B cell (primary cell): ENCODE results near the gene HTRA1. TPM values are rescaled to one million over a fixed set of nuclear protein-coding genes. Genes with fewer than 3 reads are reported as not detected.

ENCODE experiments used
- ATAC-seq: fragments of 200-7000 bp; cut with Tn5 transposase; one replicate; pipeline ENCODE4 v1.10.0; 2021; ENCODE audit warnings: low read depth, mild to moderate bottlenecking, moderate number of reproducible peaks, moderate library complexity
- CTCF ChIA-PET: fragments of 350-600 bp; sonication (Branson Sonifier 250); formaldehyde crosslinking; loops from one replicate; lab custom pipeline; 2021; ENCODE audit warnings: antibody characterized with exemption, inconsistent platforms; lab: Charles Lee
- POLR2A ChIA-PET: fragments of 350-600 bp; sonication (Branson Sonifier 250); formaldehyde crosslinking; loops from one replicate; lab custom pipeline; 2021; ENCODE audit warnings: antibody characterized with exemption; lab: Charles Lee
- DNase-seq: peaks from one replicate; pipeline ENCODE4 v3.0.0; 2013
- H2AFZ ChIP-seq: 2 replicates; pipeline ENCODE4 v1.6.1; 2012; ENCODE audit warnings: mild to moderate bottlenecking, low read depth, low read length; ENCODE audit not compliant: insufficient read depth, poor library complexity, severe bottlenecking
- H3K27ac ChIP-seq, 2 donors: 1 replicate in 1 of 2; 2 replicates in 1 of 2; pipeline ENCODE4 v1.5.1; 2012 to 2013; ENCODE audit warnings: low read length in 2 of 2, mild to moderate bottlenecking in 2 of 2, moderate library complexity in 1 of 2
- H3K27me3 ChIP-seq, 4 experiments: fragments of 200-600 bp in 1 of 4; sonication (generic) in 1 of 4; replicated peaks in 1 of 4; 1 replicate in 2 of 4; 2 replicates in 2 of 4; pipeline versions ENCODE4 v1.6.1 to v1.7.0; 2013 to 2016; ENCODE audit warnings: low read length in 3 of 4, mild to moderate bottlenecking in 2 of 4, mixed read lengths in 1 of 4, moderate library complexity in 1 of 4; ENCODE audit not compliant: insufficient read depth in 4 of 4, control insufficient read depth in 3 of 4; ENCODE audit errors: control extremely low read depth in 1 of 4
- H3K36me3 ChIP-seq, 2 experiments: replicated peaks in 1 of 2; 1 replicate in 1 of 2; 2 replicates in 1 of 2; pipeline versions ENCODE4 v1.6.1 to v1.7.1; 2013; ENCODE audit warnings: low read length in 1 of 2; ENCODE audit not compliant: insufficient read depth in 2 of 2, control insufficient read depth in 1 of 2; ENCODE audit errors: control extremely low read depth in 1 of 2, extremely low read depth in 1 of 2
- H3K4me1 ChIP-seq, 2 donors: fragments of 200-600 bp in 1 of 2; sonication (generic) in 1 of 2; 1 replicate in 1 of 2; 2 replicates in 1 of 2; pipeline versions ENCODE4 v1.5.1 to v1.6.1; 2013 to 2017; ENCODE audit warnings: low read length in 2 of 2; ENCODE audit not compliant: control insufficient read depth in 2 of 2, insufficient read depth in 2 of 2
- H3K4me2 ChIP-seq: replicated peaks from 2 replicates; pipeline ENCODE3; 2012; ENCODE audit warnings: mild to moderate bottlenecking, low read depth, low read length; ENCODE audit not compliant: poor library complexity, severe bottlenecking
- H3K4me3 ChIP-seq, 5 experiments: fragments of 200-600 bp in 1 of 5; sonication (generic) in 1 of 5; 1 replicate in 3 of 5; 2 replicates in 2 of 5; pipeline versions ENCODE4 v1.5.1 to v1.7.0; 2011 to 2016; ENCODE audit warnings: low read length in 4 of 5, mild to moderate bottlenecking in 4 of 5, low read depth in 2 of 5, control low read depth in 1 of 5, moderate library complexity in 1 of 5; ENCODE audit not compliant: insufficient read depth in 1 of 5; ENCODE audit errors: control extremely low read depth in 1 of 5, extremely low read depth in 1 of 5
- H3K79me2 ChIP-seq: fragments of 200-600 bp; sonication (generic); one replicate; pipeline ENCODE4 v1.6.0; 2016; ENCODE audit warnings: low read length; ENCODE audit not compliant: control insufficient read depth, insufficient read depth
- H3K9ac ChIP-seq: fragments of 200-600 bp; sonication (generic); 2 replicates; pipeline ENCODE4 v1.6.1; 2017; ENCODE audit warnings: mild to moderate bottlenecking, low read length, moderate library complexity
- H3K9me3 ChIP-seq, 3 donors: one replicate each; pipeline versions ENCODE4 v1.6.1 to v1.7.1; 2013; ENCODE audit warnings: low read length in 2 of 3; ENCODE audit not compliant: control insufficient read depth in 2 of 3, insufficient read depth in 1 of 3; ENCODE audit errors: control extremely low read depth in 1 of 3
- H4K20me1 ChIP-seq: 2 replicates; pipeline ENCODE4 v1.6.0; 2012; ENCODE audit warnings: mild to moderate bottlenecking, low read length; ENCODE audit not compliant: insufficient read depth, control insufficient read depth, poor library complexity, severe bottlenecking
- H3K27ac Mint-ChIP-seq: one replicate; pipeline ENCODE4 v1.8.0; 2021; ENCODE audit warnings: mixed read lengths
- H3K27me3 Mint-ChIP-seq: one replicate; pipeline ENCODE4 v1.8.0; 2021; ENCODE audit warnings: mixed read lengths
- H3K4me1 Mint-ChIP-seq: one replicate; pipeline ENCODE4 v1.8.0; 2021; ENCODE audit warnings: mixed read lengths
- H3K4me3 Mint-ChIP-seq: one replicate; pipeline ENCODE4 v1.8.0; 2021; ENCODE audit warnings: mixed read lengths
- H3K9me3 Mint-ChIP-seq: one replicate; pipeline ENCODE4 v1.8.0; 2022; ENCODE audit warnings: mixed read lengths; ENCODE audit not compliant: insufficient read depth
- CTCF ChIP-seq: fragments of 200-600 bp; IDR thresholded peaks from one replicate; pipeline ENCODE4 v1.8.0; 2022; ENCODE audit warnings: antibody characterized with exemption, mild to moderate bottlenecking
- EZH2 ChIP-seq: IDR thresholded peaks from 2 replicates; pipeline ENCODE4 v1.6.1; 2012; ENCODE audit warnings: borderline replicate concordance, low read depth, mild to moderate bottlenecking, moderate library complexity, low read length; ENCODE audit not compliant: insufficient read depth, poor library complexity, severe bottlenecking
- WGBS: methylation state at CpG from one replicate; pipeline ENCODE4 v1.1.5; 2013; ENCODE audit warnings: missing lambda C conversion rate; ENCODE audit not compliant: insufficient coverage; 5-methylcytosine and 5-hydroxymethylcytosine counted together
- intact Hi-C: fragments of 100-400 bp; cut with micrococcal nuclease; formaldehyde crosslinking; loops from one replicate; pipeline ENCODE4 v1.10.0; 2022
- polyA plus RNA-seq: library from polyadenylated mRNA; depleted of rRNA; stranded (reverse); fragments of >200 nt; gene quantifications from 2 replicates; pipeline ENCODE4 v1.2.3, GENCODE V29; 2012
- total RNA-seq, 2 donors: library from RNA; stranded (reverse); fragments of 120-200 nt in 1 of 2; gene quantifications; 1 replicate in 1 of 2; 2 replicates in 1 of 2; pipeline versions ENCODE4 v1.2.3 to v1.2.4, GENCODE V29; 2013 to 2022

Gene HTRA1
- total and polyA plus RNA-seq, 2 donors (not counting 1 experiment from before 2014, with no cell fraction given), result not detected

GRCh38 chr10:122531939-122532338, 70.6 kb downstream of the HTRA1 start:
- no peaks in the 10 kb centered on the region for H3K9me3 Mint-ChIP-seq
- Histone ChIP-seq H3K4me3 (no peak overlapping the region), H3K27me3 (peaks cover 0 to 2% (median 0%) of the 10 kb centered on the region in 4 experiments), H4K20me1 (no peaks in the 10 kb centered on the region), H3K4me2 (no peak overlapping the region), H3K9ac (no peak overlapping the region), H3K4me1 (no peaks in the 10 kb centered on the region), H3K79me2 (no peaks in the 10 kb centered on the region), H3K36me3 (no peaks in the 10 kb centered on the region), H3K9me3 (no peaks in the 10 kb centered on the region), H3K27ac (no peak overlapping the region), H2AFZ (no peak overlapping the region)
- ChIA-PET POLR2A (no interaction called here), CTCF (no interaction called here)
- DNase-seq, result no peak
- intact Hi-C loops, result no loop called here
- H3K4me1 Mint-ChIP-seq, result no peaks in the 10 kb centered on the region
- peaks cover 29% of the 10 kb centered on the region for H3K27me3 Mint-ChIP-seq
- no peak for ATAC-seq
- no peak overlapping the region for H3K27ac Mint-ChIP-seq
- TF ChIP-seq EZH2, result no peak
- TF ChIP-seq CTCF, result no peak
- no peak overlapping the region for H3K4me3 Mint-ChIP-seq
- 80% methylated on average over 1 of the region's 3 CpGs for WGBS

GRCh38 chr10:122532601-122533296, 71.4 kb downstream of the HTRA1 start:
- Histone ChIP-seq H3K36me3 (no peaks in the 10 kb centered on the region), H3K27me3 (peaks cover 0 to 2% (median 0%) of the 10 kb centered on the region in 4 experiments), H2AFZ (no peak overlapping the region), H4K20me1 (no peaks in the 10 kb centered on the region), H3K79me2 (no peaks in the 10 kb centered on the region), H3K9me3 (no peaks in the 10 kb centered on the region), H3K4me3 (no peak overlapping the region), H3K27ac (no peak overlapping the region), H3K4me1 (no peaks in the 10 kb centered on the region), H3K9ac (no peak overlapping the region), H3K4me2 (no peak overlapping the region)
- CTCF ChIA-PET, result no interaction called here
- ATAC-seq, result no peak
- Mint-ChIP-seq H3K4me3 (no peak overlapping the region), H3K4me1 (no peaks in the 10 kb centered on the region), H3K27me3 (peaks cover 29% of the 10 kb centered on the region), H3K27ac (no peak overlapping the region), H3K9me3 (no peaks in the 10 kb centered on the region)
- intact Hi-C loops, result no loop called here
- TF ChIP-seq EZH2 (no peak), CTCF (no peak)
- POLR2A ChIA-PET, result no interaction called here
- WGBS, result 90% methylated on average over 3 of the region's 6 CpGs
- DNase-seq, result no peak
